Limb (tissue), 2 donors: Measurements from ENCODE around the gene NHS.
"Not testable (repeated sequence)": the region's sequence is repeated elsewhere in the genome, so short reads cannot be mapped to it uniquely, and the experiment has no call there.

ENCODE experiments used
- DNase-seq, 2 donors: peaks; one replicate each; pipeline ENCODE4 v3.0.0-alpha.2; 2016; ENCODE audit errors: extremely low spot score in 2 of 2

Gene NHS

GRCh38 chrX:17546356-17546755 is 171.4 kb downstream of the NHS start:
- no peak for DNase-seq

- DNase-seq: no peak
Measured at GRCh38 chrX:17547658-17548057, 172.7 kb downstream of the NHS start.

GRCh38 chrX:17549107-17549651 is 174.2 kb downstream of the NHS start:
- no peak for DNase-seq

- DNase-seq: no peak
Measured at GRCh38 chrX:17550011-17550410, 175.0 kb downstream of the NHS start.

GRCh38 chrX:17552044-17552650 is 177.1 kb downstream of the NHS start:
- no peak for DNase-seq

- DNase-seq: no peak
Measured at GRCh38 chrX:17553469-17553868, 178.5 kb downstream of the NHS start.

GRCh38 chrX:17553961-17554482 is 179.0 kb downstream of the NHS start:
- DNase-seq: no peak

- DNase-seq: no peak
Measured at GRCh38 chrX:17554914-17555313, 179.9 kb downstream of the NHS start.

- DNase-seq: no peak
Measured at GRCh38 chrX:17555846-17556245, 180.8 kb downstream of the NHS start.

GRCh38 chrX:17559728-17560379 is 184.9 kb downstream of the NHS start:
- no peak for DNase-seq

GRCh38 chrX:17560385-17560784 is 185.4 kb downstream of the NHS start:
- DNase-seq: no peak

- no peak for DNase-seq
Measured at GRCh38 chrX:17563076-17563475, 188.1 kb downstream of the NHS start.

- no peak for DNase-seq
Measured at GRCh38 chrX:17563515-17563914, 188.5 kb downstream of the NHS start.

GRCh38 chrX:17564689-17565409 is 189.8 kb downstream of the NHS start:
- DNase-seq: no peak

- no peak for DNase-seq
Measured at GRCh38 chrX:17566740-17567139, 191.7 kb downstream of the NHS start.

- DNase-seq: no peak
Measured at GRCh38 chrX:17567187-17567586, 192.2 kb downstream of the NHS start.

- no peak for DNase-seq
Measured at GRCh38 chrX:17567821-17568220, 192.8 kb downstream of the NHS start.

- not testable (repeated sequence) for DNase-seq
Measured at GRCh38 chrX:17568804-17569203, 193.8 kb downstream of the NHS start.

GRCh38 chrX:17579026-17579425 is 204.0 kb downstream of the NHS start:
- no peak for DNase-seq

- no peak for DNase-seq
Measured at GRCh38 chrX:17580539-17581152, 205.6 kb downstream of the NHS start.

- no peak for DNase-seq
Measured at GRCh38 chrX:17581641-17582040, 206.6 kb downstream of the NHS start.

GRCh38 chrX:17584248-17584681 is 209.3 kb downstream of the NHS start:
- no peak for DNase-seq
